C4-2B (cell line): ENCODE results near the gene PRELID1.

Source experiments
- ZFX ChIP-seq: fragments of 450-650 bp; IDR thresholded peaks from 2 replicates; pipeline ENCODE4 v1.6.1; 2017
- TF ChIP-seq, protein P1 (sequence below): fragments of 450-650 bp; conservative IDR thresholded peaks from 2 replicates; pipeline ENCODE4 v1.5.1; 2017; ENCODE audit warnings: mild to moderate bottlenecking

- TF ChIP-seq, protein P1, sequence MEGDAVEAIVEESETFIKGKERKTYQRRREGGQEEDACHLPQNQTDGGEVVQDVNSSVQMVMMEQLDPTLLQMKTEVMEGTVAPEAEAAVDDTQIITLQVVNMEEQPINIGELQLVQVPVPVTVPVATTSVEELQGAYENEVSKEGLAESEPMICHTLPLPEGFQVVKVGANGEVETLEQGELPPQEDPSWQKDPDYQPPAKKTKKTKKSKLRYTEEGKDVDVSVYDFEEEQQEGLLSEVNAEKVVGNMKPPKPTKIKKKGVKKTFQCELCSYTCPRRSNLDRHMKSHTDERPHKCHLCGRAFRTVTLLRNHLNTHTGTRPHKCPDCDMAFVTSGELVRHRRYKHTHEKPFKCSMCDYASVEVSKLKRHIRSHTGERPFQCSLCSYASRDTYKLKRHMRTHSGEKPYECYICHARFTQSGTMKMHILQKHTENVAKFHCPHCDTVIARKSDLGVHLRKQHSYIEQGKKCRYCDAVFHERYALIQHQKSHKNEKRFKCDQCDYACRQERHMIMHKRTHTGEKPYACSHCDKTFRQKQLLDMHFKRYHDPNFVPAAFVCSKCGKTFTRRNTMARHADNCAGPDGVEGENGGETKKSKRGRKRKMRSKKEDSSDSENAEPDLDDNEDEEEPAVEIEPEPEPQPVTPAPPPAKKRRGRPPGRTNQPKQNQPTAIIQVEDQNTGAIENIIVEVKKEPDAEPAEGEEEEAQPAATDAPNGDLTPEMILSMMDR = no peak
- TF ChIP-seq ZFX = no peak
Observed at GRCh38 chr5:177334155-177334551, 30.6 kb downstream of the PRELID1 start.
